ENCODE results near the gene LAD1. TPM values are rescaled to one million over a fixed set of nuclear protein-coding genes. Genes with fewer than 3 reads are reported as not detected.

LAD1 gene
- polyA plus RNA-seq, 1 donor = 28.4 TPM

- no peak for DNase-seq
Observed at GRCh38 chr1:201349092-201349491, 50.0 kb downstream of the LAD1 start.

DNA sequence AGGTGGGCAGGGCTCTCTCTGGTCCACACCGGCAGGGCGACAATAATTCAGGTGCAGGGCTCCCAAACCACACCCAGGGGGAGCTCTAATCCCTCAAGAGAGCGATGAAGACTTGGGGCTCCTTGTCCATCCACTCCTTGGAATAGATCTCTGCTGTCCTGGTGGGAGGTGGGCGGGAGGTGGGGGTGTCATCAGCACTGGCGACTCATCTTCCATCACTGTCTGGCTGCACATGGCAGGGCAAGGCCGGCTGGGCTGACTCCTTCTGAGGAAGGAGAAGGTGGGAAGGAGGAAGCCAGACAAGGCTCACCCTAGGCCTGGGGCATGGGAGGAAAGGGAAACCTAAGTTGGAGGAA lies 50.9 kb downstream of the LAD1 start:
- peak; percentile 60 for DNase-seq

GRCh38 chr1:201347498-201348210 lies 51.5 kb downstream of the LAD1 start:
- DNase-seq = no peak

DNA sequence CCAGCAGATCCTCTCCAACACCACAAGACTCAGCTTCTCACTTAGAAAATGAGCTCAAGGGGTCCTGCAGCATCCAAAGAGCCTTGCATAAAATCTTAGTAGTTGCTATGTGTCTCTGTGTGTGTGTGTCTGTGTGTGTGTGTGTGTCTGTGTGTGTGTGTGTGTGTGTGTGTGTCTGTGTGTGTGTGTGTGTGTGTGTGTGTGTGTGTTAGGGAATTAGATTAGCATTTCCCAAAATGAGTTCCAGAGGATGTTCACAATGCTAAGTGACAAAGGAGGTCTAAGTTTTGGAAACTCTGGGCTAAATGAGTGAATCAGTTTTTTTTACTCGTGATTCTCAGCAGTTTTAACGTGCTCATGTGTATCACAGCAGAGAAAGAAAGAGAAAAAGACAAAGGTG lies 52.1 kb downstream of the LAD1 start:
- no peak for DNase-seq

- DNase-seq = peak; percentile 55
Observed at GRCh38 chr1:201346337-201346939, 52.7 kb downstream of the LAD1 start.

- DNase-seq = no peak
Observed at GRCh38 chr1:201345081-201345355, 54.1 kb downstream of the LAD1 start.

DNA sequence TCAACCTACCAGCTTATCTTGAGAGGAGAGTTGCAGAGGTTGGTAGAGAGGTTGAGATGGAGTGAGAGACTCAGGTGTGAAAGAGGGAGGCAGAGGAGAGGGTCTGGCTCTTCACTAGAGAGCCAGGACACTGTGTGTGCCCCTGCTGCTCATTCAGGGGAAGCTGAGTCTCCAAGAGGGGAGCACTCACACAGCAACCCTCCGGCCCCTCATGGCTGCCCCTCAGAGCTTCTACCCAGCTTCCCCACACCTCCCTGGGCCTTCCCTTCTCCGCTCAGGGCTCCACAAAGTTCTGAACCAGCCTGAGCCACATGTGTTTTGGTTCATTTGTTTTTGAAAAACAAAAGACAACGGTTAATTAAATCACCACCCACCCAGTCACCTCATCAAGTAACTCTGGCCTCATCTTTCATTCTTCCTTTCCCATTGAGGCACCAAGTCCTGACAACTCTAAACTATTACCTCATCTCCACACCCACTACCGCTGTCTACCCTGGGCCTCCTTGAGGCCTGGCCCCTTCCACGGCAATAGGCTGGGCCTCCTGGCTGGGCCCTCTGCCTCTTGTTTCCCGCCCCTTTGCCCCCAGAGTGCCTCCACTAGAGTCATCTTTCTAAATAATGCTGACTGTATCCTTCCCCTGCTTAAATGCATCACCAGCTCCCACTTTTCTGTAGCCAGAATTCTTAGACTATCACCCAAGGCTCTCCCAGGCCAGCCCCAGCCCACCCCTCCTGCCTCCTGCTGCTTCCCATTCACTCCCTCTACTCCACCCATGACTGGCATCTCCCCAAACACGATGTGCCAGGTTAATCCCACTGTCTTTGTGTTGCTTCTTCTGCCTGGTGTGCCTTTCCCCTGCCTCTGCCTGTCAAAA lies 54.7 kb downstream of the LAD1 start:
- peak; percentile 12 for DNase-seq

- DNase-seq = no peak
Observed at GRCh38 chr1:201341377-201341776, 57.7 kb downstream of the LAD1 start.

DNA sequence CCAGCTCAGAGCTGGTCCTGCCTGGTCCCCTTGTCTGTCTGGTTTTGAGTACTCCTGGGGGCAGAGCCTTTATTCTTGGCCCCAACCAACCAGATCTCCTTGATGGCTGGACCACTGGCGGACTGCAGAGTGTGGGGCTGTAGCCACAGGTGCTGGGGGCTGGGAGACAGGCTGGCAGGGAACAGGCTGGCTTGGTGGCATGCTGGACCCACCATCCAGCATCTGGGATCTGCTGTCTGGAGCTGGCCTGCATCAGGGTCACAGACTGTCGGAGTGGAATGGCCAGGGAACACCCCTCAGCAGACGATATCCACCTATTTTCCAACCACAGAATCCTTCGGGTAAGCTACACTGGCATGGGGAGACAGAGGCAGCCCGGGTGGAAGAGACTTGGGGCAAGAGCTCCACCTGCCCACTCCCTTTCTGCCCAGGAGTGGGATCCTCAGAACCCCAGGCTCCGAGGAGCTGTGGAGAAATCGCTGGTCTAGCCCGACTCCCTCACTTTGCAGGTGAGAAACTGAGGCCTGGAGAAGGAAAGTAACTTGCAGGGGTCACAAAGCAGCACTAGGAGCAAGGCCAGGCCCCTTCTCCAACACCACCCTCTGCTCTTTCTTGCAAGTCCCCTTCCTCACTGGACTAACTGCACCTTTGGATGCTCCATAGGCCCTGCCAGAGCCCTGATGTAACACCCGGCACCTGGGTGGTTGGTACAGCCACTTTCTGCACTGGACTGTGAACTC lies 62.2 kb downstream of the LAD1 start:
- no peak for DNase-seq

DNA sequence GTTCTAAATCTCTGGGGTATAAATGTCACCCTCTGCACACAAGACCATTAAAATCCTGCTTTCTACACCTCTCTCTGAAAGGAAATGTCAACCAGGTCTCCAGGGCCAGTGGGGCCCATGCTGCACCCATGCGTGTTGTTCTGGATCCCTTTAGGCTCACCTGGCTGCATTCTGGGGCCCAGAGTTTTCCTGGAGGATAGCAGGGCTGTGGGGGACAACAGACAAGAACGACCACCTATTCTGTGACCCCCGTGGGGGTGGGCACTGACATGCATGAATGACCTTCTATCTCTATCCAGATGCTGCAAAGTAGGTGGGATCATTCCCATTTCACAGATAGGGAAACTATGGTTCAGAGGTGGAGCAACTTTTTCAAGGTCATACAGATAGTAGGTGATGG lies 63.2 kb downstream of the LAD1 start:
- DNase-seq = no peak

DNA sequence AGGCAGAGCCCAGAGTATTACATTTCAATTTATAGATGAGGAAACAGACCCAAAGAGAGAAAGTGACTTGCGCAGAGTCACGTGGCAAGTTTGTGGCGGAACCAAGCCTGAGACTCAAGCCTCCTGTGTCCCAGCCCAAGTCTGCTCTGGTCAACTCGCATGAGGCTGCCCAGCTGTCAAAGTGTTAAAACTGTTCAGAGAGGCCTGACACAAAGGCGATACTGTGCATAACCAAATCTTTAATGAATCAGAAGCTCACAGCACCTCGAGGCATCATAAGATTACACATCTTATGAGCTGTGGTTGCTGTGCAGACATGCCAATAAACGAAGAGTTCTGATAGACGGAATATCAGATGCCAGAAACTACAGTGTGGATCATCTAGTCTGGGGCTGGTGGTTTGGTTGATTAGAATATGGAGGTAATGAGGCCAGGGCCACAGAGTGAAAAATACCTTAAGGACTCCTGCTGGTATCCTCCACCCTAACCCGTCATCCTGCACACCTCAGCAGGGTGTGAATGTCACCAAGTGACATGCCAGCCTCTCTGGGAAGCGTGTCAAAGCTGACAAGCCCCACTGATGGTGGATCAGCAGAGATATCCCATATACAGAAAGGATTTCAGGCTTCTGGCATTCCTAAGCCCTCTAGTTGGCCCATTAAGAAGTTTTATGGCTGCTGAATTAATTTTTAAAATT lies 63.8 kb downstream of the LAD1 start:
- no peak for DNase-seq

DNA sequence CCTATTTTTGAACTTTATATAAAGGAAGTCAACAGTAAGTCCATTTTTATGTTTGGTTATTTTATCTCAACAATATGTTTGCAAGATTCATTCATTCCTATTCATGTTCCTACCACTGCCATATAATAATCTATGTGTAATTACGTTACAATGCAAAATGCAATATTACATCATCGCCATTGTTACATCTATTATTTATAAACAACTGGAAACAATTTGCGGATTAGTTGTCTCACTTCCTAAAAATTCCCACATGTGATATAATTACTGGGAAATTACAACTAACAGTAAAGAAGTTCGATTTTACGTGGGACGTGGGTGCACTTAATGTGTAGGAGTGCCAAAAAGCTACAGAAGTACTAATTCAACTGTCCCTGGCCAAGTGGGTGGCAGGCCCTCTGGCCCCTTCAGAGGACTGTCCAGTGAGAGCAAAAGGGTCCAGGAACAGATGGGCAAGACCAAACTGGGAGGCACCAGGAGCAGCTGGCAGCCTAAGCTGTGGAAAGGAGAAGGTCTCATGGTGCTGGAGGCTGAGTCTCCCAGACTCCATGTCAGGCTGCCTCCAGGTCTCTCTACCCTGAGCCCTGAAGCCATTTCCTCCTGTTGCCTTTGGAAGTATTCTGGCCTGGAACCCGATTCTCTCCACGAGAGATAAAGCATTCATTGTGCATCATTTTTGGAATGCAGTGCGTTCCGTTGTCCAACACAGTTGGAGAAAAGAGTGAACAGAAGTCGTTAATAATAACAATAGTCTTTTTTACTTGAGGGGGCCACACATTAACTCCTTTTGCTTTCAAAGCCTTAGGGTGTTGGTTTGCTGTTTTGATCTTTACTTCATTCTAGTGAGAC lies 64.6 kb downstream of the LAD1 start:
- DNase-seq = no peak

DNA sequence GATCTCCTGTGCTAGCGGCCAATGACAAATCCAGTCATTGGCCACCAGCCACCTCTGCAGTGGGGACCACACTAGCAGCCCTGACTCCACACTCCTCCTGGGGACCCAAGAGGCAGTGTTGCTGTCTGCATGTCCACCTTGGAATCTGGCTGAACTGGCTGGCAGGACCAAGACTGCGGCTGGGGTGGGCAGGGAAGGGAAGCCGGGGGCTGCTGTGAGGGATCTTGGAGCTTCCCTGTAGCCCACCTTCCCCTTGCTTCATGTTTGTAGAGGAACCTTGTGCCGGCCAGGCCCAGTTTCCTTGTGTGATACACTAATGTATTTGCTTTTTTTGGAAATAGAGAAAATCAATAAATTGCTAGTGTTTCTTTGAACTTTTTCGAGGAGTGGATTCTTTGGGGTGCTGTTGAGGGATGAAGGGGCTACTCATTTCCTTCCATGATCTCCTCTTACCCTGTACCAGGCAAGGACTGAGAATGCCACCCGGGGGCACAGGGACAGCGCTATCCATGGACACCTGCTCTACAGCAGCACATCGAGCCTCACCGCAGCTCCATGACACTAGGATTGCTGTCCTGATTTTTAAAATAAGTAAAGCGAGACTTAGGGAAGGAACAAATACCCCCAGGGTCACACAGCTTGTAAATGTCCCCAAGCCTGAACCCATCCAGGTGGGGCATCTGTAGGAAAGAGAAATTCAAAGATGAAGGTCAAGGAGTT lies 66.3 kb downstream of the LAD1 start:
- DNase-seq = no peak

- DNase-seq = no peak
Observed at GRCh38 chr1:201332021-201332420, 67.1 kb downstream of the LAD1 start.

- no peak for DNase-seq
Observed at GRCh38 chr1:201331166-201331565, 68.0 kb downstream of the LAD1 start.

Other genes starting within 250 kb of the LAD1 start
- gene TMEM9, start 244.8 kb downstream of the LAD1 start, polyA plus RNA-seq (ENCODE audit: insufficient read length) = 130 TPM
- 0.91 TPM for gene IGFN1, start 208.5 kb downstream of the LAD1 start, polyA plus RNA-seq (ENCODE audit: insufficient read length)
- 0.10 TPM for gene PKP1, start 115.8 kb downstream of the LAD1 start, polyA plus RNA-seq (ENCODE audit: insufficient read length)
- gene TNNT2, start 21.6 kb downstream of the LAD1 start, polyA plus RNA-seq (ENCODE audit: insufficient read length) = 56.4 TPM
- gene TNNI1, start 22.4 kb upstream of the LAD1 start, polyA plus RNA-seq (ENCODE audit: insufficient read length) = 58.4 TPM
- 9.6 TPM for gene PHLDA3, start 69.9 kb upstream of the LAD1 start, polyA plus RNA-seq (ENCODE audit: insufficient read length)
- 134 TPM for gene CSRP1, start 107.8 kb upstream of the LAD1 start, polyA plus RNA-seq (ENCODE audit: insufficient read length)
- 21.6 TPM for gene NAV1, start 139.8 kb upstream of the LAD1 start, polyA plus RNA-seq (ENCODE audit: insufficient read length)